ENCODE measurements around the gene INTS3. TPM values are rescaled to one million over a fixed set of nuclear protein-coding genes. Genes with fewer than 3 reads are reported as not detected.
A peak's percentile ranks its signal among the peaks of the same experiment; 100 is the strongest.

Gene INTS3
- total and polyA plus RNA-seq, 9 of the 15 experiments (the other 6 are each of a cell fraction or from before 2014, with no cell fraction given) = 6.3 to 24.1 (median 14.3) TPM

GRCh38 chr1:153698923-153699714 is 28.7 kb upstream of the INTS3 start (continued):
- TF ChIP-seq ETV6 (IDR thresholded peaks at IDR 0.05; ENCODE audit: borderline replicate concordance in 1 of 2, low read depth in 2 of 2, low read length in 1 of 2) (no peak), ETV6 (CRISPR knock-in tag; IDR thresholded peaks at IDR 0.05; ENCODE audit: borderline replicate concordance) (no peak), NFATC3 (IDR thresholded peaks at IDR 0.05) (no peak), ZBTB12 (CRISPR knock-in tag; IDR thresholded peaks at IDR 0.05) (no peak), ESRRB (CRISPR knock-in tag; IDR thresholded peaks at IDR 0.05; ENCODE audit: borderline replicate concordance) (no peak), ZBTB43 (CRISPR knock-in tag; IDR thresholded peaks at IDR 0.05) (no peak), NEUROD1 (IDR thresholded peaks at IDR 0.05; ENCODE audit: borderline replicate concordance, low read depth, low read length, partially characterized antibody) (no peak), KAT2B (IDR thresholded peaks at IDR 0.05; ENCODE audit: low read depth, low read length) (no peak), TEAD1 (CRISPR knock-in tag; IDR thresholded peaks at IDR 0.05) (no peak), PREB (CRISPR knock-in tag; IDR thresholded peaks at IDR 0.05) (no peak), ZNF830 (CRISPR knock-in tag; IDR thresholded peaks at IDR 0.05) (no peak), MTA3 (IDR thresholded peaks at IDR 0.05; ENCODE audit: borderline replicate concordance) (no peak), CREB5 (CRISPR knock-in tag; IDR thresholded peaks at IDR 0.05) (no peak), CBFA2T3 (IDR thresholded peaks at IDR 0.05) (peak; percentile 12; the same call in 1 of the 2 replicates), CEBPB (tag; IDR thresholded peaks at IDR 0.05) (peak; percentile 21; the same call in 1 of the 2 replicates), SMAD4 (CRISPR knock-in tag; conservative IDR thresholded peaks at IDR 0.05) (no peak), POLR2AphosphoS2 (IDR thresholded peaks at IDR 0.05; ENCODE audit: low read length) (no peak), ZNF77 (CRISPR knock-in tag; IDR thresholded peaks at IDR 0.05) (no peak), LCOR (CRISPR knock-in tag; IDR thresholded peaks at IDR 0.05) (no peak), CREM (IDR thresholded peaks at IDR 0.05; ENCODE audit: low read depth) (no peak), SMARCE1 (IDR thresholded peaks at IDR 0.05) (no peak), CEBPG (CRISPR knock-in tag; IDR thresholded peaks at IDR 0.05) (0 out of 2 replicates have a peak, but pooled peaks have one; percentile 31), CEBPG (tag; conservative IDR thresholded peaks at IDR 0.05 in 1 of 2, IDR thresholded peaks at IDR 0.05 in 1 of 2) (peak in 1 of 2 experiments; percentile 36; a peak in 1 of 4 replicates), LEF1 (IDR thresholded peaks at IDR 0.05) (no peak), C11orf30 (IDR thresholded peaks at IDR 0.05; ENCODE audit: low read depth) (no peak), ZNF146 (CRISPR knock-in tag; IDR thresholded peaks at IDR 0.05; ENCODE audit: unreplicated experiment) (no peak)

All from K562 (cell line).